T-helper 17 cell (primary cell): Measurements from ENCODE around the gene ST7L. TPM values are rescaled to one million over a fixed set of nuclear protein-coding genes. Genes with fewer than 3 reads are reported as not detected.
"Not testable (repeated sequence)": the region's sequence is repeated elsewhere in the genome, so short reads cannot be mapped to it uniquely, and the experiment has no call there.

ENCODE experiments used
- ATAC-seq: fragments of 150-1000 bp; cut with Tn5 transposase; 2 replicates; pipeline ENCODE4 v1.10.0; 2021; ENCODE audit warnings: mild to moderate bottlenecking, moderate library complexity
- DNase-seq, 3 donors: peaks; one replicate each; pipeline versions ENCODE4 v3.0.0 to v3.0.0-alpha.2; 2020 to 2021
- H3K9me3 ChIP-seq: one replicate; pipeline ENCODE4 v1.7.0; 2013; ENCODE audit warnings: low read length, mild to moderate bottlenecking; ENCODE audit not compliant: control insufficient read depth, poor library complexity, severe bottlenecking
- H3K27ac Mint-ChIP-seq: one replicate; pipeline ENCODE4 v1.8.0; 2022; ENCODE audit warnings: mild to moderate bottlenecking, moderate library complexity, mixed read lengths
- H3K27me3 Mint-ChIP-seq: one replicate; pipeline ENCODE4 v1.8.0; 2022; ENCODE audit warnings: mixed read lengths
- H3K36me3 Mint-ChIP-seq: one replicate; pipeline ENCODE4 v1.8.0; 2022; ENCODE audit warnings: low read depth, mixed read lengths
- H3K4me1 Mint-ChIP-seq: one replicate; pipeline ENCODE4 v1.8.0; 2022; ENCODE audit warnings: mild to moderate bottlenecking, mixed read lengths
- H3K4me3 Mint-ChIP-seq: one replicate; pipeline ENCODE4 v1.8.0; 2022; ENCODE audit warnings: mild to moderate bottlenecking, moderate library complexity, mixed read lengths
- total RNA-seq, 4 donors: library from RNA in 2 of 4; stranded (reverse) in 2 of 4; gene quantifications; one replicate each; pipeline ENCODE4 v1.2.3 and lab custom pipeline; 2022 to 2026

ST7L gene
- total RNA-seq (10 to 100 TPM; 18.0 to 21.2 TPM), total RNA-seq (lab: John Stamatoyannopoulos, UW) (17.3 to 56.6 reads per million in 2 donors)

DNA sequence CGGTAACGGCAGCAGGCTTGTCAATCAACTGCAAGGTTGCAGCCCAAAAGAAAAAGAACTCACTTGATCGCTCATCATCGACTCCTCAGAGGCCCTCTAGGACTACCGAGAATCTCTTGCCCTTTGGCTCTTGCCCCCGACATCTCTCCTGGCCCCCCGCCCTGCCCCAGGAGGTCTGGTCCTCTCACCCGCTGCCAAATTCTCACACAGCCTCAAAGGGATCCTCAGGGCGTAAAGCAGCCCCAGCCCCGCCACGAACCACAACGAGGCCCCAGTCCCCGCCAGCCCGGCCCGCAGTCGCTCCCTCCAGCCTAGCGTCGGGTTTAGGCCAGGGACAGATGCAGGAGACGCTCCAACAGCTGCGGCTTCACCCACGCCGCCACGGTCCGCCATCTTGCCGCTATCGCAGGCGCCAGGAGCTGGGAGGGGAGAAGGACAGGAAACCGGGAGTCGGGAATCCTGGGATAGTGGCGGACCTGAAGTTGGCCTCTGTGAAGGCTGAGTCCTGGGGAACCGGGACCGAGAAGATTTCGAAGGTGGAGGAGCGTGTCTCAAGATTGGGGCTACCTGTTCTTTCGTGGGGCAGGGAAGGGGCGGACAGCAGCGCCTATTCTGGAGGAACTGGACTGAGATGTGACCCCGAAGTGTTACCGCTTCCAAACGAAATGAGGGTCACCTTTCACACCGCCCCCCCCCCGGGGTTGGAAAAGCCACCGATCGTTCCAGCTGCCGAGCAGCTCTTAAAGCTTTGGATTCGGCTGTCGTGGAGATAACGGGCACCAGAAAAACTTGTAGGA lies at the start of gene ST7L:
ST7L (minus strand) TSS at position 421 of the 797 bp plus-strand sequence; CDS start at position 393, 28 bp downstream.
- peak; percentile 37 for ATAC-seq
- H3K4me1 Mint-ChIP-seq: peaks cover 27% of the 10 kb centered on the region
- no peaks in the 10 kb centered on the region for H3K27me3 Mint-ChIP-seq
- H3K9me3 ChIP-seq: no peaks in the 10 kb centered on the region
- DNase-seq: peak; percentile 36 to 50 (median 48)
- H3K4me3 Mint-ChIP-seq: peak within 1 kb of the TSS; percentile 98
- peaks cover 4% of the 10 kb centered on the region for H3K36me3 Mint-ChIP-seq
- H3K27ac Mint-ChIP-seq: peak within 1 kb of the TSS; percentile 99

GRCh38 chr1:112666946-112667345 lies 48.0 kb upstream of the ST7L start:
- Mint-ChIP-seq H3K4me3 (no peak overlapping the region), H3K36me3 (peaks cover 17% of the 10 kb centered on the region), H3K27ac (peak overlapping the region; percentile 74), H3K27me3 (no peaks in the 10 kb centered on the region), H3K4me1 (peaks cover 24% of the 10 kb centered on the region)
- DNase-seq (no peak), ATAC-seq (no peak)
- no peaks in the 10 kb centered on the region for H3K9me3 ChIP-seq

- DNase-seq (no peak), ATAC-seq (no peak)
- no peak overlapping the region for H3K4me3 Mint-ChIP-seq
- no peak overlapping the region for H3K27ac Mint-ChIP-seq
- no peaks in the 10 kb centered on the region for H3K9me3 ChIP-seq
- H3K4me1 Mint-ChIP-seq: peaks cover 22% of the 10 kb centered on the region
- H3K36me3 Mint-ChIP-seq: peaks cover 19% of the 10 kb centered on the region
- H3K27me3 Mint-ChIP-seq: no peaks in the 10 kb centered on the region
These were observed 46.9 kb upstream of the ST7L start for GRCh38 chr1:112665857-112666256.

- DNase-seq: no peak
- Mint-ChIP-seq H3K27me3 (no peaks in the 10 kb centered on the region), H3K27ac (peak overlapping the region; percentile 41), H3K4me3 (no peak overlapping the region), H3K36me3 (peaks cover 5% of the 10 kb centered on the region), H3K4me1 (peaks cover 13% of the 10 kb centered on the region)
- H3K9me3 ChIP-seq: no peaks in the 10 kb centered on the region
- no peak for ATAC-seq
These were observed 32.3 kb upstream of the ST7L start for GRCh38 chr1:112651205-112651604.

DNA sequence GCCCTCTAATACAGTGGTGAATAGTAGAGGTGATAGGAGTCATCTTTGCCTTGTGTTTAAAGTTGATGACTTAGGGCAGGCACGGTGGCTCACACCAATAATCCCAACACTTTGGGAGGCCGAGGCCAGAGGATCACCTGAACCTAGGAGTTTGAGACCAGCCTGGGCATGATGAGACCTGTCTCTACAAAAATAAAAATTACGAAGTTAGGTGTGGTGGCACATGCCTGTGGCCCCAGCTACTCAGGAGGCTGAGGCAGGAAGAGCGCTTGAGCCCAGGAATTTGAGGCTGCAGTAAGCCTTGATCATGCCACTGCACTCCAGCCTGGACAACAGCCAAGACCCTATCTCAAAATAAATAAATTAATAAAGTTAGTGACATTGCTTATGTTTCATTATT lies 27.3 kb upstream of the ST7L start:
- ATAC-seq (no peak), DNase-seq (no peak)
- H3K27ac Mint-ChIP-seq: peak overlapping the region; percentile 86
- peaks cover 26% of the 10 kb centered on the region for H3K4me1 Mint-ChIP-seq
- peaks cover 4% of the 10 kb centered on the region for H3K36me3 Mint-ChIP-seq
- H3K4me3 Mint-ChIP-seq: peak overlapping the region; percentile 50
- H3K27me3 Mint-ChIP-seq: no peaks in the 10 kb centered on the region
- H3K9me3 ChIP-seq: no peaks in the 10 kb centered on the region

DNA sequence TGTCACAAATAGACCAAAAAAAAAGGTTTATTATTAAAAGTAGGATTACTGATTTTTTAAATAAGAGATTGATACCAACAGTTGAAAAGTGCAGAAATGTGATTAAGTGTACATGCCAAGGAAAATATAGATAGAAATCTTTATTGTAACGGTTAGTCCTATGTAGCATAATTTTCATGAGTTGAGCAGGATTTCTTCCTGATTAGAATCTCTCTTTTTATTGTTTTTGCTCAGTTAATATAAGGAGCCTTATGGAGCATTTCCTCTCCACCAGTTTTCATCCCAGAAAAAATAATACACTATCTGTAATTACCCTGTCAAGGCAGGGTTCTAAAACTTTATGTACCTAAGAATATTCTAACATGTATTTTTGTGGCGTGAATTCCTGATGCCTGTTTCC lies 24.1 kb upstream of the ST7L start:
- H3K36me3 Mint-ChIP-seq: peaks cover 2% of the 10 kb centered on the region
- H3K27me3 Mint-ChIP-seq: no peaks in the 10 kb centered on the region
- DNase-seq (no peak), ATAC-seq (no peak)
- H3K9me3 ChIP-seq: no peaks in the 10 kb centered on the region
- no peak overlapping the region for H3K4me3 Mint-ChIP-seq
- H3K4me1 Mint-ChIP-seq: peaks cover 25% of the 10 kb centered on the region
- peak overlapping the region; percentile 85 for H3K27ac Mint-ChIP-seq

- H3K4me3 Mint-ChIP-seq, ATAC-seq, H3K36me3 Mint-ChIP-seq, H3K27me3 Mint-ChIP-seq, DNase-seq, H3K27ac Mint-ChIP-seq, H3K9me3 ChIP-seq: not testable (repeated sequence)
- peaks cover 29% of the 10 kb centered on the region for H3K4me1 Mint-ChIP-seq
These were observed 21.5 kb upstream of the ST7L start for GRCh38 chr1:112640437-112640836.

- Mint-ChIP-seq H3K27ac (peak overlapping the region; percentile 93), H3K36me3 (peaks cover 3% of the 10 kb centered on the region), H3K27me3 (no peaks in the 10 kb centered on the region), H3K4me3 (peak overlapping the region; percentile 54), H3K4me1 (peaks cover 39% of the 10 kb centered on the region)
- DNase-seq: no peak
- no peak for ATAC-seq
- H3K9me3 ChIP-seq: no peaks in the 10 kb centered on the region
These were observed 19.1 kb upstream of the ST7L start for GRCh38 chr1:112638110-112638428.

DNA sequence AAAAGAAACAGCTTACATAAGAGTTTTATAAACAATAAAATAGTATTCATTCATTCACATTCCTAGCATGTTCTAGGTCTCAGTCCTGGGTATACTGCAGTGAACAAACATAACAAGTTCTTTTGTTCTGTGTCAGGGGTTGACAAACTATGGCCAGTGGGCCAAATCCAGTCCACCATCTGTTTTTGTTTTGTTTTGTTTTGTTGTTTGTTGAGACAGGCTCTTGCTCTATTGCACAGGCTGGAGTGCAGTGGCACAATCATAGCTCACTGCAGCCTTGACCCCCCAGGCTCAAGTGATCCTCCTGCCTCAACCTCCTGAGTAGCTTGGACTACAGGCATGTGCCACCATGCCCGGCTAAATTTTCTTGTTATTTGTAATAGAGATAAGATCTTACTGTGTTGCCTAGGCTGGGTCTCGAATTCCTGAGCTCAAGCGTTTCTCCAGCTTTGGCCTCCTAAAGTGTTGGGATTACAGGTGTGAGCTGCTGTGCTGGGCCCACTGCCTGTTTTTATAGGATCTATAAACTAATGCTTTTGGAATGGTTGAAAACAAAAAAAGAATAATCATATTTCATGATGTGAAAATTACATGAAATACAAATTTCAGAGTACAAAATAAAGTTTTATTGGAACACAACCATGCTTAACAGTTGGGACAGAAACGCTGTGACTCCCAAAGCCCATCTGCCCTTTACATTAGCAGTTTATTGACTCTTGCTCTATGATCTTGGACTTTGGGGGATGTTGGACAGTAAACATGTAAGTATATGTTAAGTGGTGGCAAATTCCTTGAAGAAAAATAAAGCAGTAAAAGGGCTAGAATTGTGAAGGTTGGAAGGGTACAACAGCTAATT lies 18.5 kb upstream of the ST7L start:
- Mint-ChIP-seq H3K27ac (peak overlapping the region; percentile 93), H3K4me3 (peak overlapping the region; percentile 54), H3K36me3 (peaks cover 3% of the 10 kb centered on the region), H3K27me3 (no peaks in the 10 kb centered on the region), H3K4me1 (peaks cover 39% of the 10 kb centered on the region)
- ATAC-seq: peak; percentile 10
- DNase-seq: no peak
- H3K9me3 ChIP-seq: no peaks in the 10 kb centered on the region

GRCh38 chr1:112636597-112637253 lies 17.8 kb upstream of the ST7L start:
- H3K9me3 ChIP-seq: no peaks in the 10 kb centered on the region
- Mint-ChIP-seq H3K36me3 (peaks cover 3% of the 10 kb centered on the region), H3K4me1 (peaks cover 39% of the 10 kb centered on the region), H3K4me3 (peak overlapping the region; percentile 33), H3K27ac (peak overlapping the region; percentile 93), H3K27me3 (no peaks in the 10 kb centered on the region)
- ATAC-seq (peak; percentile 46), DNase-seq (no peak)

DNA sequence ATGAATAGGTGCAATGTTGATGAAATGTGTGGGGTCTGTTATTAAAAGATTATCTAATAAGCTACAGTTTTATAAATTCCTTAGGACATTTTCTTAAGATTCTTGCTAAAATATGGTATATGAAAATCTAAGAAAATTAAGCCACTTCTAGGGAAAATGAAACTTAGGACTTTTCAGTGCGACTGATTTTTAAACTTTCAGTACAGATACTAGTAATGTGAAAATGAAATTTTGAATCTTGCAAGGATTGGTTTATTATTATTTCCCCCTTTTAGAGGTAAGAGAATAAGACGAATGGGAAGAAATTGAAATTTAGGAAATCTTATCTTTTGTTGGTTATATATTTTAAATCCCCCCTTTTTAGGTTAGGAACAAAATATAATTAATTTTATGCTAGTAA lies 17.1 kb upstream of the ST7L start:
- H3K27me3 Mint-ChIP-seq: no peaks in the 10 kb centered on the region
- H3K4me1 Mint-ChIP-seq: peaks cover 42% of the 10 kb centered on the region
- no peaks in the 10 kb centered on the region for H3K9me3 ChIP-seq
- peaks cover 3% of the 10 kb centered on the region for H3K36me3 Mint-ChIP-seq
- no peak for DNase-seq
- H3K4me3 Mint-ChIP-seq: peak overlapping the region; percentile 57
- peak overlapping the region; percentile 93 for H3K27ac Mint-ChIP-seq
- no peak for ATAC-seq

DNA sequence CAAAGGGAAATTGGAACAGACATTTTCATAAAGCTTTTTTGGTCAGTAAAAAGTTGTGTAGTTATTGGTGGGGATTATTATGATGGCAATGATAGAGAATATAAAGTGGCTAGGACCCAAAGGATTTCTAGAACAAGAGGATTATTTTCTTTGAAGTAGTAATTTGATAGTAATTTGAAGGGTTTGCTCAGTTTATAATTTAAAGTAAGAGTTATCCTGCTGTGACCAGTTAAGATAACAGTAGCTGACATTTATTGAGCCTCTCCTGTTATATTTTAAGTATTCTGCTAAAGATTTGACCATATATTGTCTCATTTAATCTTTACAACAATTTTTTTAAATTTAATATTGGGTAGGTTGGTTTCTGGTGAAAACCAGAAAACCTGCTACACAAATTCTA lies 15.4 kb upstream of the ST7L start:
- H3K36me3 Mint-ChIP-seq: peaks cover 3% of the 10 kb centered on the region
- H3K4me3 Mint-ChIP-seq: no peak overlapping the region
- no peaks in the 10 kb centered on the region for H3K27me3 Mint-ChIP-seq
- peak overlapping the region; percentile 93 for H3K27ac Mint-ChIP-seq
- DNase-seq (no peak), ATAC-seq (no peak)
- no peaks in the 10 kb centered on the region for H3K9me3 ChIP-seq
- H3K4me1 Mint-ChIP-seq: peaks cover 52% of the 10 kb centered on the region

GRCh38 chr1:112633628-112634027 lies 14.7 kb upstream of the ST7L start:
- peak overlapping the region; percentile 52 for H3K4me3 Mint-ChIP-seq
- peaks cover 3% of the 10 kb centered on the region for H3K36me3 Mint-ChIP-seq
- H3K27ac Mint-ChIP-seq: no peak overlapping the region
- H3K4me1 Mint-ChIP-seq: peaks cover 55% of the 10 kb centered on the region
- DNase-seq (no peak), ATAC-seq (no peak)
- no peaks in the 10 kb centered on the region for H3K27me3 Mint-ChIP-seq
- H3K9me3 ChIP-seq: no peaks in the 10 kb centered on the region
